HG03558 (cell line): Measurements from ENCODE around the gene HOXC9.
A peak's percentile ranks its signal among the peaks of the same experiment; 100 is the strongest.

ENCODE experiments used
- ATAC-seq: cut with Tn5 transposase; IDR thresholded peaks from one replicate; pipeline ENCODE4 v1.9.1; 2021; ENCODE audit warnings: moderate number of reproducible peaks; ENCODE audit not compliant: unreplicated experiment; ENCODE audit errors: extremely low read depth

HOXC9 gene

DNA sequence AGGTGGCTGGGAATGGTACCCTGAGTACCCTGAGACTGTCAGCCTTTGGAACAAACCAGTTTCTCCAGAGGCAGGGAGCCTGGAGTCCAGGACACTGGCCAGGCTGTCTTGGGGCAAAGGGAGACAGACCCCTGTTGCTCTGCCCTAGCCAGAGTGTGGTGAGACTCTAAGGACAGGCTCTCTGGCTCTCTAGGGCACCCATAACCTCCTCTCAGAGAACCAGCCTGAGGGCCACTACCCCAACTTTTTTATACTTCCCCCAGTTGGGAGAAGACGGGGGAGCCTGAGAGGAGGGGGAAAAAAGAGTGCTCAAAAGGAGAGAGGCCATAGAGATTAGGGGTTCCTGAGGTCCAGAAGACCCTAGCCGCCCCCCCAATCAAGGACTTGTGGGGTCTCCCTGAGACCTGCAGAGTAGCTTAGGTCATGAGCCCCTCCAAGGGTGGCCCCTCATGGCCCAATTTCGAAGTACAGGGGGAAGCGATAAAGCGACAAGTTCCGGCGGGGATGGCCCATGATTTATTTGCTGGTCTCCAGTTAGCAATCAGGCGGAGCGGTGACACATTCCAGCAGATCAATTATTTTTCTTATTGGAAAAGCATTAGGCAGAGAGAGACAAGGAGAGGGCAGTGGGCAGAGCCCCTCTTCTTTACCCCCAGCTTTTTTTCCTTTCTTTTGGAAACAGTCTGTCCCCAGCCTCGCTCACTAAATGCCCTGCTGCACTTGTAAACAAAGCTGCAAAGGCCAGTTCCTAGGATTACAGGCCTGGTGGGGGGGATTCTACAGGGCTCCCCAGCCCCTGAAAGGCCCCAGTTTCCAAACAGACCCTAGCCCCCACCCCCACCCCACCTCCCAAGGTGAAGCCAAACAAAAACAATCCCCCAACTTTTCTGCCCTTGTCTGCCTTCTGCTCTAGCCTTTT is 10.4 kb downstream of the HOXC9 start:
- no peak for ATAC-seq

DNA sequence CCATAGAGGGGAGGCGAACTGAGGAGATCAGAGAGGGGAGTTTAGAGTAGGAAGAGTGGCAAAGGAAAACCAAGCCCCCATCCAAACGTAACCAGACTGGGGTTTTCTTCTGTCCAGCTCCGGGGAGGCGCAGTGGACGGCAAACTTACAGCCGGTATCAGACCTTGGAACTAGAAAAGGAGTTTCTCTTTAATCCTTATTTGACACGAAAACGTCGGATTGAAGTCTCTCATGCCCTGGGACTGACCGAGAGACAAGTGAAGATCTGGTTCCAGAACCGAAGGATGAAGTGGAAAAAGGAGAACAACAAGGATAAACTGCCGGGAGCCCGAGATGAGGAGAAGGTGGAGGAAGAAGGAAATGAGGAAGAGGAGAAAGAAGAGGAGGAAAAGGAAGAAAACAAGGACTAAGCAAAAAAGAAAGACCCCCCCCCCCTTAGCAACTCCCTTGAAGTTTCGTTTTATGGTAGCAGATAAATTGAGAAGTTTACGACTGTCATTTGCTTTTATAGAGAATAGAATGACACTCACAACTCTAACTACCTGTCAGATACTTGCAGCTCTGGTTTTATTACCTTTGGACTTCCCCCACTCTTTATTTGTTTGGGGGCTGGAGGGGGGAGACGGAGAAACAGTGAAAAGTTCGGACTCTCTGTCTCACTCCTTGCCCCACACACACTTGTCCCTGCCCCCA is 11.2 kb downstream of the HOXC9 start:
- ATAC-seq: no peak

DNA sequence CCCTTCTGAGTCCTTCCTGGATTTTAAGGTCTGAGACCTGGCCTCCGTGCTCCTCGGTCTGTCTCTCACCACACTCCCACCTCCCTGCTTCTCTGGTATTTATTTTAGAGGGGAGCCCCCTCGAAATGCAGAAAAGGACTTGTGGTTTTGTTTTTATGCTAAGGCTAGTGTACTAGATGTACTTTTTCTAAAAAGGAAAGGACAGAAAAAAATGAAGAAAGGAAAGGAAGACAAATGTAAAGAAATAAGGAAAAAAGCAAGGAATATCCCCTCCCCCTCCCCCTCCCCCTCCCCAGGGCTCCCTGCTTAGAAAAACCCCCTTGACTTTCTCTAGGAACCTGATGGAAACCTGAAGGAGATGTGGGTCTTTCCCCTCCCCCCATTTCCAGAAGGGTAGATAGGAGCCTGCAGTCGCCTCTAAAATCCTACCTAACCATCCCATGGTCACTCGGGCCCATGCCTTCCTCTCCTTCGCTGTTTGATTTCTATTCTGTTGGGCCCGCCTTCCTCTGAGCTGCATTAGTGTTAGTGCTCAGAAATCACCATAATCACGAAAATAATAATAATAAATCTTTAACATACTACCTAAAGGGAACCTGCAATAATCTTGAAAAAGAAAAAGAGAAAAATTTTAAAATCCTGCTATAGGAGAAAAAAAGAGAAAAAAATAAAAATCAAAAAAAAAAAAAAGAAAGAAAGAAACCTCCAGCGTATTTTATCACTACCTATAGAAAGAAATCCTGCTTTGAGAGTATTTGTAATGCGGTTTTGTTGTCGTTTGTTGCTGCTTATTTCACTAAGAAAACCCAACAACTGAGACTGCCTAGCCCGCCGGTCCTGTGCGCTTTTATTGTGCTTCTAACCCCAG is 11.9 kb downstream of the HOXC9 start:
- ATAC-seq: no peak

DNA sequence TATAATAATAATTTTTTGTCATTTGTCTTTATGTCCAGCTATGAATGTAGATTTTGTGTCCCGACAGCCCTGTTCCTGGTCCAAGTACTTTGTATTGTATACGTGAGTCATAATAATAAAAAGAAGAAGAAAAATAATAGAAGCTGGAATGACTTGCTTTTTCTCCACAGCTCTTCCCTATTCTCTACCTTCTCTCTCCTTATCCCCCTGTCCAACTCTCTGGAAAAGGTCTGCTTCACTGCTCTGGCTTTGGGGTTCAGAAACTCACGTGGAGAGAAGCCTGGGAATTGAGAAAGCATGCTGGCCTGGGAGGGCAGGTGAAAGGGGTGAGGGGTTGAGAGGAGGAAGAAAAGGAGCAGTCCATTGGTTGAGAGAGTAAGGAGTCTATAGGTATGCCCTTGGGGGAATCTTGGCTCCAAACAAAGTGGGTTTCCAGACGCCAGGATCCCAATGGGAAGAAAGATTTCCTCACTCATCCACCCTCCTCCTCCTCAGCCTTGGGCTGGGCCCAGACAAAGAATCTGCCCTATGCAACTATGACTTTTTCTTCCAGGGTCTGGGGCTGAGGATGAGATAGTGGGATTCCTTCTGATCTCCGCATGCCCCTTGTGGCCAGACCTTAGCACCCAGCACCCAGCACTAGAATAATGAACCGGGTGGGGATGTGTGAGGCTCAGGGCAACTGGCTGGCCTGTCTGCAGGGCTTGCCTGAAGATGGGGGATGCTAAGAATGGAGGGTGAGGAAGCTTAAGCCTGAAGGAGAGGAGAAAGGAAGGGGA is 12.9 kb downstream of the HOXC9 start:
- ATAC-seq: no peak

DNA sequence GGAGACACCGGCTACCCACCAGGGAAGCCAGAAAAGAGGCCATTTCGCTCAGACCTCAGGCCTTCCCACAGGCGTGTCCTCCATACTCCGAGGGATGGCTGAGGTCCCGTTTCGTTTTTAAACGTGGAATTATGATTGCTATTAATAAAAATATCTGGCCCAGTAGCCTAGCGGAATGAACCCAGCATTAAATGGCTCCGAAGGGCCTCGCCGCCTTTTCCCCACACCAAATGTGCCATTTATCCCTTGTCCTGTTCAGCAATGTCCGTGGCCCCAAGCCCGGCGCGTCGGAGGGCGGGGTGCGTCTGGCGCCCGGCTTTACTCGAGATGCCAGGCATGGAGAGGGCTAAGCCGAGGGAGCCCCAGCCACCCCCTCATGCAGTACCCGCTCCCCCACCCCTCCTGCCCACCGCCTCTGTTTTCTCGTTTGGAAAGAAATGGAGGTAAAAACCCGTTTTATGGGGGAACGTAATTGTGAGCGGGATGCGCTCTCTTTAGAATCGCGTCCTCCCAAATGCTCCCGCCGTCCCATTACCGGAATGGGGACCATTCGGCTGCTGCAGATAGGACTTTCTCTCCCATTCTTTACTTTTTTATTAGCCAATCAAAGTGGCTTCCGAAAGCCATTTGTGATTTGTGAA is 14.5 kb downstream of the HOXC9 start:
- no peak for ATAC-seq

DNA sequence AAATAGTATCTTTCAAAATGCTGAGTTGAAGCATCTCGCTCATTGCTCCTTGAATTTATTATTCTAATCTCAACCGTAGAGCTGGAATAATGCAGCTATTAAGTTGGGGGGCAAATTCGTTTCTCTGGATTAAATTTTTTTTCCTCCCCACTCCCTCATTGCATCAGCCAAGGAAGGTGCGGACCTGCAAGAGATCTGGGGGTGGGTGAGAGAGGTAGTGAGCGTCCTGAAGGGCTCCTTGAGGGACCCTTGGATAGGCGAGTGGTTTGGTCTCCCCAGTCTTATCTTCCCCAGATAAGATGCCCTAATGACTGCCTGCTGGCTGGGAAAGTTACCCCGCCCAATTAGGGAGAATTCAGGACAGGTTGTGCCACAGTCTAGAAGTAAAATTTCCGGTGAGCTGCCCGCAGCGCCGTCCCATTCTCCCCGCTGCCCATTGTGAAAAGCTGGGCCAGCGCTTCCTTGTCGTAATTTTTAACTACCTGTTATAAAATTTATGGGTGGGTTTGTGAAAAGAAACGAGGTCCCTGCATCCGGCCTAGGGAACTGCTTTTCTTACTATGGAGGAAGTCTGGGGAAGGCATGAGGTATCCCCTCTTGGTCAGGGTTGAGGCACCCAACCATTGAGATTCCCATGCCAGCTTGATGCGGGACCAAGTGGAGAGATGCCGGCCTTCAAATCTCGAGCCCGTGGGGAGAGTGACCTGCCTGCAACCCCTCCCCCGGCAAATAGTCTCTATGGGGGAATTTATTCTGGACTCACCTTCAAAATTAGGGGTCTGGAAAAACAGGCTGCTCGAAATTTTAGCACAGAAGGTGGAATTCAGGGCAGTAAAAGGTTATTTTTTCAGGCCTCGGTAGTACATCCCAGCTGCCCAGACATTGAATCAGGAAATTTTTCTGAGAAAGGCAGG is 15.3 kb downstream of the HOXC9 start:
- no peak for ATAC-seq

DNA sequence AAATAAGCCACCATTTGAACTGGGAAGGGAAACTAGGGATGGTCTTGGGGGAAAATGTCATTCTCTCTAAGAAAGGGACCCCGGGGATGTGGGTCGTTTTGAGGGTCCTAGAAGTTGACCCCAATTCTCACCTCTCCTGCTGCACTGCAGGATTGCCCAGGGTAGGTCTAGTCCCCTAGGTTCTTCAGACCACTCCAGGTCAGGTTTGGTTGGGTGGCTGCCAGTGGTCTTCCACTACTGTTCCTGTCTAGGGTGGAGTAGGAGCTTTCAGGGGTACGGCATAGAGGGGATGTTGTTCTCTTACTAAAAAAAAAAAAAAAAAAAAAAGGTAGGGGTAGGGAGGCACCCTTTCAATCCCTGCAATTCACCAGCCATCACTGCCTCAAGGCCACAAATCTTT is 16.1 kb downstream of the HOXC9 start:
- ATAC-seq: no peak

DNA sequence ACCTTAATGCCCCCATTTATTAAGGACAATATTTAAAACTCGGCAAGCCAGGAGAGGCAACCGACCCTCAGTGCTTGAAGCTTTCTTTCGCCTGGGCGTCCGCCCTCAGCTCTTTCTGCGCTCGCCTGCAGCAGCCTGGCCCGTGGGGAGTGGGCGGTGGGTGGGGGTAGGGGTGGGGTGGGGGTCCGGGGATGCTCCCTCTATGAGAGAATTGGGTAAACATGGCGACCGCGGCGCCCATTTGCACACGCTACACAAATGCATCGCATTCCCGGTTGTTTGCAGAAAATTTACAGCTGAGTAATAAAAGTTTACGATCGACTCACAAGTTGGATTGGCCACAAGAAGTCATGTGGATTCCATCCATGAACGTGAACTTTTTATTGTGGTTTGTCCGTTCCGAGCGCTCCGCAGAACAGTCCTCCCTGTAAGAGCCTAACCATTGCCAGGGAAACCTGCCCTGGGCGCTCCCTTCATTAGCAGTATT is 16.6 kb downstream of the HOXC9 start:
- no peak for ATAC-seq

DNA sequence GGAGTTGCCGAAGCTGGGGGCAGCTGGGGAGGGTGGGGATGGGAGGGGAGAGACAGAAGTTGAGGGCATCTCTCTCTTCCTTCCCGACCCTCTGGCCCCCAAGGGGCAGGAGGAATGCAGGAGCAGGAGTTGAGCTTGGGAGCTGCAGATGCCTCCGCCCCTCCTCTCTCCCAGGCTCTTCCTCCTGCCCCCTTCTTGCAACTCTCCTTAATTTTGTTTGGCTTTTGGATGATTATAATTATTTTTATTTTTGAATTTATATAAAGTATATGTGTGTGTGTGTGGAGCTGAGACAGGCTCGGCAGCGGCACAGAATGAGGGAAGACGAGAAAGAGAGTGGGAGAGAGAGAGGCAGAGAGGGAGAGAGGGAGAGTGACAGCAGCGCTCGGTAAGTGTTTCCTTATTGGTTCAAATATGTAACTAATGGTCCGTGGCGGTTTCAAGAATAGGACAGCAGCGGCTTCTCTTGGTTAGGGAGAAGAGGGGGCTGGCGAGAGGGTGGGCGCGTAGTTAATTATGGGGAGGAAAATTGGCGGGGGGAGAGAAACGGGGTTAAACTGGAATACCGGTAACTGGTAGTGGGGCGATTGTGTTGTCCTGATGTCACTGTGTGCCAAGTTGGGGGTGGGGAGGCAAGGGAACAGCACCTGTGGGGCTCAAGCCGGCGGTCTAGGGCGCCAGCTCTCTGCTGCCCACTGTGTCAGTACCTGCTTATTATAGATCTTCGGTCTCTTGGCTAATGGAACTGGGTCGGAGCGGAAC is 17.2 kb downstream of the HOXC9 start:
- ATAC-seq: peak; percentile 19

DNA sequence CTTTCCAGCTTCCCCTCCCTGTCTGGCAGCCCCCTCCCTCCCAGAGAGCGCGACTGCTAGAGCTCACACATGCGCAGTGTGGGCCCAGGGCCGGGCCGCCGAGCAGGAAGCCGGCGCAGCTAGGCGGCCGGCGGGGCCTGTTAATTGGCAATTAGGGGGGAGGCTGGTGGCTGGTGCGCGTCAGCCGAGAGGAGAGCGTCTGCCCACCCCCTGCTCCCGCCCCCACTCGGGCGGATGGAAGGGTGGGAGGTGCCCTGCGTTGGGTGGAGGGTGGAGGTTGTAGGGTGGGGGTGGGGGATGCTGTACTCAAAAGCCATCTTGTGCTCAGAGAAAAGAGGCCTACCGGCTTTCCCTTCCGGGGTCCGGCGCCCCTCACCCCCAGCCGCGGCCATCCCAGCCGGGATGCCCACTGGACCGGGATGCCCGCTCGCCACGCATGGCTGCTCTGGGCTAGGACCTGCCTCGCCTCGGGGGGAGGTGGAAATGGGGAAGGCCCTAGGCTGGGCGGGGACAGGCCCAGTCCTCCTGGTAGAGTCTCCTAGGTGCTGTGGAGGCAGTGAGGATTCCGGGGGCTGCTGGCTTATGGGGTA is 18.0 kb downstream of the HOXC9 start:
- peak; percentile 62 for ATAC-seq

DNA sequence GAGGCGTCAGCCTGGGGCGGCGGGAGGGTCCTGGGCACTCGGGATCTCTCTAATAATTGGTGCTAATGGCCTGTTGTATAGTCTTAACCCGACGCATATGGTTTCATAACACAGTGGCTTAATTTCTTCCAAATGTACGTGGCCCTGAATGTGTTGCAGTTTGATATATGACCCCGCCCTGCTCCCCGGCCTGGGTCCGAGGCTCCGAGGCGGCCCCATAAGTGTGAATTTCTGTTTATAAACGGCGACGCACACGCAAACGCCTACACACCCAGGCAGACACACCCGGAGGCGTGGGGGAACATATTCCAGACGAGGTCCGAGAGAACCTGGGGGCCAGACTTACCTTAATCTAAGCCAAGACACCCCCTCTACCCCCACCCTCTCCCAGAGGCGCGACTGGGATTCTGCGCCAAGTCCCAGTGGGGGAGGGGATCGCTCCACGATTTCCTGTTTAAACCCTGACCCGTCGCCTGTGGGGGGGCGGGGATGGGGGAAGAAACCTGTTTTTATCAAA is 18.6 kb downstream of the HOXC9 start:
- no peak for ATAC-seq

DNA sequence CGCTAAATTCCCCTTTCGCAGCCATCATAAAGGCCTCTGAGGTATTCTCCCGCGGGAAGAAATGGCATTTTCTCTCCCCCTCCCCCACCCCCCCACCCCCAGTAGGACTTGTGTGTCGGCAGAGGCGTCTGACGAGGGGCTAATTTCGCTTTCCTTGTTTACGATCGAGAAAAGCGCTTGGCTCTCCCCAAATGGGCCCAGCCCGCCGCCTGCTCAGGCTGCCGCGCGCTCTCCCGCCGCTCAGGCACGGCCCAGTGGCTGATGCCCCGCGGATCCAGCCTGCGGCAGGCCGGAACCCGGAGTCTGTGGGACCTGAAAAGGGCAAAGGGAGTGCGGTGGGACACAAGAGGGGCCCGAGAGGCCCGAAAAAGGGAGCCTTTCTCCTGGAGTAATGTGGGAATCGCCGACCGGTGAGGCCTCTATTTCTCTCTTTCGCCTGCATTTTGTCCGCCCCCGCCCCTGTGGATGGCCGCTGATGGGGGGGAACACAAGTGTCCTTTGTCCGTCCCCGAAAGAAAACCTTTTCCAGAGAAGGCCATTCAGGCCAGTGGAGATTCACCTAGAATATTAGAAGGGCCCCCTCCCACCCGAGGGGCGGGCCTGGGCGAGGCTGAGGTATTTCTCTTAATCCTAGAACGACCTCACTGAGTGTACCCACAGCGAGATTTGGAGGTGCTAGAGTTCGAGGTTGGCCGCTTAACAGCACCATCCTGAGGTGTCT is 19.3 kb downstream of the HOXC9 start:
- ATAC-seq: no peak

DNA sequence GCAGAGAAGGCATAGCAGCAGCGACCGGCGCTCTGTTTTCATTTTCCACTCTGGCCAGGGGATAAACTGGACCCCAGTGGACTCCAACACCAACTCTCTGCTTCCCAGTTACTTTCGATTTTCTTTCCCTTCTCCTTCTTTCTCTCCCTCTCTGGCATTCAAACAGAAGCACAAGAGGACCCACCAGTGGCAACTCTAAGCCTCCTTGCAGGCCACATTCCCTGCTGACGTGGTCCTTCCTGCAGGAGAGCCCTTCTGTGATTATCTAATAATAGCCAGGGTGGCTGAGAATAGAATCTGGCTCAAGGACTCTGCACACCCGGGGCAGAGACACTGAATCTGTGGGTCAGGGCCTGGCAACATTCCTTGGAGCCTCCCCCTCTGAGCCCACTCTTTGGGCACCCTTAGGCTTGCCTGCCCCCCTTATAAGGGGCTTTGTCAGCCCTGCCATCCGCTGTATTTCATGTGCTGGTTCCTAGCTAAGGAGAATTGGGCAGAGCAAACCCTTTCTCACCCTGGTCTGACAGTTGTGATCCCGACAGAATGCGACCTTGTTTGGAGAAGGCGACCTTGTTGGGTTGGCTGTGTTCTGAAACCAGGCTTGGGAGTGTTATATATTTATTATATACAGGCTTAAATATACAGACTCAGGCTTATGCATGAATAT is 20.1 kb downstream of the HOXC9 start:
- no peak for ATAC-seq

DNA sequence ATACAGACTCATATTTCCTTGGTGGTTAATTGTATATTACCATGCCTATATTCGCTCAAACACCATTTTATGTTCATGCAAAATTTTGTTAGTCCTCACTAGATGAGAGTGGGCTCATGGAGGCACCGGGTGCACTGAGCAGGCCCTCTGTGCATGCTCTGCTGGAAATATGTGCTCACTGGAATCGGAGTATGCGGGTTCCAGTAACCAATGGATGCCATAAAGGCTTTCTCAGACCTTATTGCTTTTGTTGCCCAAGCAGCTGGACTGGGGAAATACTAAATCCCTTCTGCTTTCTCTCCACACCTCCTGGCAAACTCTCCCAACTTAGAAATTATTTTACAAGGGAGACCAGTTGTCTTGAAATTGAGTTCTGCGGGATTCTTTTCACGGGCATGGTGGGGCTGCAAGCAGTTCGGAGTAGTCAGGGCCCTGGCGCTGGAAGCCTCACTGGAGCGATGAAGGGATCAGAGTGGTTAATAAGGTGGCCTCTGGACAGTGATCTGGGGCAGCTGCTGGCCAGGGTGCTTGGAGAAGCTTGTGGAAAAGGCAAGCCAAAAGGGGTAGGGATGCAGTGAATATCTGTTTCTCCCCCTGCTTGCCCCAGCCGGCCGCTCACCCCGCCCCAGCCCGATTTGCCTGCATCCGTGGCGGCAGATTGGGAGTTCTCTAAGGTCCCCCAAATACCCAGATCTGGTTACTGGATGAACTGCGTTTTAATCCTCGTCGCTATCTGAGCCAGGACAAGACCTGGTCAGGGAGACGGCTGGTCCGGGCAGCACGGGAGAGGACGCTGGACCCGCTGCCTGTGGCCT is 20.8 kb downstream of the HOXC9 start:
- no peak for ATAC-seq

DNA sequence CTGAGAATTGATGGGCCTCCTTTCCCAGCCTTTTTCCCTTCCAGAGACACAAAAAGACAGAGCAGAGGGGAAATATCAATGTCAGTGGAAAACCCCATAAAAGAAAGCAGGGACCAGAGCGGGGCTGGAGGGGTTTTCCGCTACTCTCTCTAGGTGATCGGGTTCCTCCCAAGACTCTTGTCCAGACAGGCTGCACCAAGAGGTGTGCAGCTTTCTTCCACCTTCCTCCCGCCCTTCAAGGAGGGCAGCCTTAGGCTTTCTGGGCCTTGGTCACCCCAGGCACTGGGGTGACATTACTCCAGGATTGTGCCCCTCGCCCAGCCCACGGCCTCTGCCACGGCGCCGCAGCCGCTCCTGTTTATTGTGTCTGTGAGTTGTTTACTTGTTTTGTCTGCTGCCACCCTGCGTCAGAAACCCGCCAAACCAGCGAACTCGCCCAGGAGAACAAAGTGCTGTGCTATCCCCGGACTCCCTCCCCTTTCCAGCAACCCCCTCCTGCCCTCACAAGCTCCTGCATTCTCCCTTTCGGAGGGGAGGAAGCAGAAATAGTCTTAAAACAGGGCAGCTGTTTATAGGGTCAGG is 21.6 kb downstream of the HOXC9 start:
- no peak for ATAC-seq
